Fibroblast of mammary gland (primary cell): Measurements from ENCODE around the gene DNASE1L3.

Experiments used
- DNase-seq: peaks from one replicate; pipeline ENCODE4 v3.0.0-alpha.2; 2010; ENCODE audit warnings: low read depth
- H3K4me3 ChIP-seq: 2 replicates; pipeline ENCODE4 v1.5.1; 2011; ENCODE audit warnings: low read depth, mild to moderate bottlenecking, low read length, moderate library complexity; ENCODE audit not compliant: control insufficient read depth
- CTCF ChIP-seq: conservative IDR thresholded peaks from 2 replicates; pipeline ENCODE4 v1.5.1; 2011; ENCODE audit warnings: low read depth, low read length, inconsistent platforms; ENCODE audit not compliant: control insufficient read depth, insufficient read depth

DNASE1L3 gene

DNA sequence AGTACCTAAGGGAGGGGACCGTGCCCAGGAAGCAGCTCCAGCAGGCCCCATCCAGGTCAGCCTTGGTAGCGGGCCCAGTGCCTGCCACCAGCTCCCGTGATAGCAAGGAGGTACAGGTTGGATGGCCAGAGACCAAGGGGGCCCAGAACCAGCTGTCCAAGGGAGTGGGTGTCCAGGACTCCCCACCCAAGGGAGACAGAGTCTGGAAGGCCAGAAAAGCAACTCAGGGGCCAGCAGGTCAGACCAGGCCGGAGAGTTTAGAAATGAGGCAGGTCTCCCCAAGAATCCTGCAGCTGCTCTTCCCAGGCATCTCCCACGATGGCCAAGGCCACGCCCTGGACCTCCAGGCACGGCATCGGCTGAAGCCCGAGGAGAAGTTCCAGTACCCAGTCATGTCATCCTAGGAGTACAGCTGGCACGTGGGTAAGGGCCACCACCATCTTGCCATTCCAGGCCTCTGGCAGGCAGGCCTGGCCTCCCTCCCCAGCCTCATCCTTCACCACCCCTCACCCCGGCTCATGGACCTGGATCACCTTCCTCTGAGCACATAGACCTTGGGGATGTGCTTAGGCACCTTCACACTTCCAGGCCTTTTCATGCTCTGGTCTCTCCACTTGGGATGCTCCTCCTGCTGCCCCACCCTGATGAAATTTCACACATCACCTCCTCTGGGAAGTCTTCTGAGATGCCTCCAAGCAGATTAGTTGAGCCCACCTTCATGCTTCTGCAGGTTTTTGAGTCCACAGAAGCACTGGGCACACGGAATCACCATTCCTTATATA, 30.5 kb downstream of the DNASE1L3 start:
- no peak for TF ChIP-seq CTCF
- DNase-seq = no peak
- no peak overlapping the region for H3K4me3 ChIP-seq

- H3K4me3 ChIP-seq = no peak overlapping the region
- no peak for DNase-seq
- no peak for TF ChIP-seq CTCF
Measured at GRCh38 chr3:58179235-58180098, 31.3 kb downstream of the DNASE1L3 start.

DNA sequence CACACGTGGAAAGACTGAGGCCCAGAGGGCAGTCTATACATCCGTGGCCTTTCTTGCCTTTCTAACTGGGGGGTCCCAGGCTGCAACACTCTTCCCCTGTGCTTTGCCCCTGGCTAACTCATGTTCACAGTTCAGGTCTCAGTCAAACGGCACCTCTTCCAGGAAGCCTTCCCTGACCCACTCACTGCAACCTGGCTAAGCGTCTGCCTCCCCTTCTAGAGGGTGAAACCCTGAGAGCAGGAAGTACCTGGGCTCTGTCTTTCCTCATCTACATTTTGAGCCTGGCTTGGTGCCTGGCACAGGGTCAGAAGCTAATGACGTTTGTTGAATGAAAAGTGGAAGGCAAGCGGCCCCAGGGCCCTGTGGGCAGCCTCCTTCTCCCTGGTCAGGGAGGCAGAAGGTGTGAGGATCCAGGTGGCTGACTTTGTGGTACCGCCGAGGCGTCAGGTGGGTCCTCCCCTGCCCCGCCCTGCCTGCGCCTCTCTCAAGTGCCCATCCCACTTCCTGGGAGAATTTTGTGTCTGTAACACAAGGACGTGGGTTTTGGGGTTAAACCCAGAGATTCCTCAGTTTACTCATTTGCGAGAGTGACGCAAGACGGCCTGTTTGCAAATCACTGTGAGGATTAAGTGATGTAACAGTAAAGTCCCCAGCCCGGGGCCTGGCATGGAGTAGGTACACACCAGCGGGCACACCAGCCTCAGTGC, 32.1 kb downstream of the DNASE1L3 start:
- no peak for DNase-seq
- no peak for TF ChIP-seq CTCF
- H3K4me3 ChIP-seq = no peak overlapping the region

- peak; percentile 68 for TF ChIP-seq CTCF
- DNase-seq = peak; percentile 76
- peak overlapping the region; percentile 52 for H3K4me3 ChIP-seq
Measured at GRCh38 chr3:58177747-58178527, 32.8 kb downstream of the DNASE1L3 start.

- TF ChIP-seq CTCF = no peak
- no peak for DNase-seq
- no peak overlapping the region for H3K4me3 ChIP-seq
Measured at GRCh38 chr3:58176827-58177489, 33.8 kb downstream of the DNASE1L3 start.
